22Rv1 (cell line): Measurements from ENCODE around the gene GDF9.

Experiments
- ZFX ChIP-seq: fragments of 450-650 bp; IDR thresholded peaks from 2 replicates; pipeline ENCODE4 v1.6.1; 2017; ENCODE audit warnings: antibody characterized with exemption, borderline replicate concordance
- TF ChIP-seq, protein P1 (sequence below): fragments of 450-650 bp; IDR thresholded peaks from 2 replicates; pipeline ENCODE4 v1.5.1; 2017; ENCODE audit warnings: mild to moderate bottlenecking

DNA sequence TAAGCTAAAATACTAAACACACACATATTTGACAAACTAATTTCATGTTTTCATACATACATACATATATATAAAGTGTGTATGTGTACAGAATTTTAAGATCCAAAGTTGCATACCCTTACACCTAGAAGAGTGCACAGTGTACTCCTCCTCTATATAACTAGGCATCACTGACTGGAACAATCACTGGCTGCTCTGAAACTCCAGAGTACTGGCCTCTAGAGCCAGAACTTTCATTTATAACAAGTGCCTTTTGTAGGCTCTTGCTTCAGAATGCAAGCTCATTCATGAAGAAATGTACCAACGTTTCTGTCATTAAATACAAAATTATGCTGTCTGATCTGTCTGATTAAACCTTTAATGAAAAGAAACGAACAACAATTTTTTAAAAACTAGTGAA is 11.2 kb upstream of the GDF9 start:
- TF ChIP-seq, protein P1, sequence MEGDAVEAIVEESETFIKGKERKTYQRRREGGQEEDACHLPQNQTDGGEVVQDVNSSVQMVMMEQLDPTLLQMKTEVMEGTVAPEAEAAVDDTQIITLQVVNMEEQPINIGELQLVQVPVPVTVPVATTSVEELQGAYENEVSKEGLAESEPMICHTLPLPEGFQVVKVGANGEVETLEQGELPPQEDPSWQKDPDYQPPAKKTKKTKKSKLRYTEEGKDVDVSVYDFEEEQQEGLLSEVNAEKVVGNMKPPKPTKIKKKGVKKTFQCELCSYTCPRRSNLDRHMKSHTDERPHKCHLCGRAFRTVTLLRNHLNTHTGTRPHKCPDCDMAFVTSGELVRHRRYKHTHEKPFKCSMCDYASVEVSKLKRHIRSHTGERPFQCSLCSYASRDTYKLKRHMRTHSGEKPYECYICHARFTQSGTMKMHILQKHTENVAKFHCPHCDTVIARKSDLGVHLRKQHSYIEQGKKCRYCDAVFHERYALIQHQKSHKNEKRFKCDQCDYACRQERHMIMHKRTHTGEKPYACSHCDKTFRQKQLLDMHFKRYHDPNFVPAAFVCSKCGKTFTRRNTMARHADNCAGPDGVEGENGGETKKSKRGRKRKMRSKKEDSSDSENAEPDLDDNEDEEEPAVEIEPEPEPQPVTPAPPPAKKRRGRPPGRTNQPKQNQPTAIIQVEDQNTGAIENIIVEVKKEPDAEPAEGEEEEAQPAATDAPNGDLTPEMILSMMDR = no peak
- TF ChIP-seq ZFX = no peak
